ENCODE measurements around the gene KPNA5. TPM values are rescaled to one million over a fixed set of nuclear protein-coding genes. Genes with fewer than 3 reads are reported as not detected.

Gene KPNA5
- total RNA-seq, 1 donor from 2014 or later = 11.4 TPM

DNA sequence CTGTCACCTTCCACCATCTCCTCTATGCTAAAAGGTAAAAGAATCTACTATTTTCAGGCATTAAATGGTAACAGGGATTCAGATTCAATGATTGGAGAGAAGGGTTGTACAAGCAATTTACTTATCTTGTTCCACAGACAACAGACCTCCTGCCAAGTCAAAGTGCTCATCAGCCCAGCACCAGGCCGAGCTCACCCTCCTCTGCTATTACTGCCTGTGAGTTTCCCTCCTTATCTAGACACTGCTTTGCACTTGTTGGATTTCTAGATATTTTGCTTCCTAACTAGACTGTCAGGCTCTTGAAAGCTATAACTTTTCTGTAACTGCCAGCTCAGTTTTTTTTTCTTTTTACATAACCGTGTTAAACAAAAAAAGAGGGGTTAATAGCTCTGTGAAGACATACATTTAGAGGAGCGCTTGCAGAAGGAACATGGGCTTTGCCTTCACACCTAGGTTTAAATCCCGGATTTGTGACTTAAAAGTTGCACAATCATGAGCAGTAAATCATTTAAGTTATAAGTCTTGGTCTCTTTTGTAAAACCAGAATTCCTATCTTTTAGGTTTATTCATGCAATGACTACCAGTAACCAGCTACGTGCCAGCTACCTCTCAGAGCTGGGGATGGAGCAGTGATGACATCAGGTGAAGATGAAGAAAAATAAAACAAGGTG is 85.6 kb downstream of the KPNA5 start:
- H3K27me3 Mint-ChIP-seq (ENCODE audit: unreplicated experiment) = peaks cover 7% of the 10 kb centered on the region
- TF ChIP-seq, protein P1, sequence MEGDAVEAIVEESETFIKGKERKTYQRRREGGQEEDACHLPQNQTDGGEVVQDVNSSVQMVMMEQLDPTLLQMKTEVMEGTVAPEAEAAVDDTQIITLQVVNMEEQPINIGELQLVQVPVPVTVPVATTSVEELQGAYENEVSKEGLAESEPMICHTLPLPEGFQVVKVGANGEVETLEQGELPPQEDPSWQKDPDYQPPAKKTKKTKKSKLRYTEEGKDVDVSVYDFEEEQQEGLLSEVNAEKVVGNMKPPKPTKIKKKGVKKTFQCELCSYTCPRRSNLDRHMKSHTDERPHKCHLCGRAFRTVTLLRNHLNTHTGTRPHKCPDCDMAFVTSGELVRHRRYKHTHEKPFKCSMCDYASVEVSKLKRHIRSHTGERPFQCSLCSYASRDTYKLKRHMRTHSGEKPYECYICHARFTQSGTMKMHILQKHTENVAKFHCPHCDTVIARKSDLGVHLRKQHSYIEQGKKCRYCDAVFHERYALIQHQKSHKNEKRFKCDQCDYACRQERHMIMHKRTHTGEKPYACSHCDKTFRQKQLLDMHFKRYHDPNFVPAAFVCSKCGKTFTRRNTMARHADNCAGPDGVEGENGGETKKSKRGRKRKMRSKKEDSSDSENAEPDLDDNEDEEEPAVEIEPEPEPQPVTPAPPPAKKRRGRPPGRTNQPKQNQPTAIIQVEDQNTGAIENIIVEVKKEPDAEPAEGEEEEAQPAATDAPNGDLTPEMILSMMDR (IDR thresholded peaks at IDR 0.05; ENCODE audit: unreplicated experiment) = no peak
- H3K27ac Mint-ChIP-seq (ENCODE audit: unreplicated experiment) = peak overlapping the region; percentile 6
- peaks cover 8% of the 10 kb centered on the region for H3K36me3 Mint-ChIP-seq (ENCODE audit: low read depth, unreplicated experiment)
- peaks cover 8% of the 10 kb centered on the region for H3K4me1 Mint-ChIP-seq (ENCODE audit: unreplicated experiment)
- DNase-seq (ENCODE audit: low spot score) = no peak
- H3K9me3 Mint-ChIP-seq (ENCODE audit: unreplicated experiment) = no peaks in the 10 kb centered on the region
- H3K4me3 Mint-ChIP-seq (ENCODE audit: unreplicated experiment) = peak overlapping the region; percentile 87

DNA sequence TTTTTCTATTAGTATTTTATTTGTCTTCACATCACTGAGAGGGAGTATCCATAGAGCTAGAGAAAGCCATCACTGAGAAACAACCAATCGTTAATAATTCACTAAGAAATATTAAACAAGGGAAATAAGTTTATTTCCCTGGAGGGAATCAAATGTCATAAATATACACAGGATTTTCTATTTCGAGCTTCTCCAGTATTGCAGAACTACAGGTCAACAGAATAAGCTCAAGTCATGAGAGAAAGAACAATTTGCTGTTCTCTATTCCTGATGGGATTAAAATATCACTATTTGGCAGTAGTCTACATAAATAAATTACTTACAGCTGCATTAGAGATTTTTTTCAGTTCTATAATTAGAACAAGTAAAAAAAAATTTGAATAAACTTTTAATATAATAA is 86.7 kb downstream of the KPNA5 start:
- DNase-seq (ENCODE audit: low spot score) = no peak
- Mint-ChIP-seq H3K4me1 (ENCODE audit: unreplicated experiment) (peaks cover 8% of the 10 kb centered on the region), H3K36me3 (ENCODE audit: low read depth, unreplicated experiment) (peaks cover 8% of the 10 kb centered on the region), H3K27me3 (ENCODE audit: unreplicated experiment) (peaks cover 7% of the 10 kb centered on the region), H3K4me3 (ENCODE audit: unreplicated experiment) (no peak overlapping the region), H3K9me3 (ENCODE audit: unreplicated experiment) (no peaks in the 10 kb centered on the region), H3K27ac (ENCODE audit: unreplicated experiment) (no peak overlapping the region)
- TF ChIP-seq, protein P1 (IDR thresholded peaks at IDR 0.05; ENCODE audit: unreplicated experiment) = no peak

DNA sequence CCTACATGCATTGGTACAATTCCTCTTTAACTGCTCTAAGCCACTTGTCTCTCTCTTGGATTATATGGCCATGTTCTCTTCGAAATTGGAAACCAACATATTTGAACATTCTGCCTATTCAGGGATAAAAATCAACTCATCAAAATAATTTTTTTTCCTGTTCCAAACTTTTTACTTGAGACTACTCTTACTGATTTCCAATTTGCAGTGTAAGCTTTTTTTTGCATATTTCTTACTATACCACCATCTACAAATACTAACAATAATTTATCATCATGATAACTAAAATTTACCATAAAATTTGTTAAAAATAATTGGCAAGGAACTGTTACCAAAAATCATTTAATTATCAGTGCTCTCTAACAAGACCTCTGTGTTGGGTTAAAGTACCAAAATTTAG is 91.4 kb downstream of the KPNA5 start:
- no peak for DNase-seq (ENCODE audit: low spot score)
- Mint-ChIP-seq H3K9me3 (ENCODE audit: unreplicated experiment) (no peaks in the 10 kb centered on the region), H3K27ac (ENCODE audit: unreplicated experiment) (no peak overlapping the region), H3K4me3 (ENCODE audit: unreplicated experiment) (no peak overlapping the region), H3K36me3 (ENCODE audit: low read depth, unreplicated experiment) (no peaks in the 10 kb centered on the region), H3K4me1 (ENCODE audit: unreplicated experiment) (peaks cover 2% of the 10 kb centered on the region), H3K27me3 (ENCODE audit: unreplicated experiment) (peaks cover 2% of the 10 kb centered on the region)
- TF ChIP-seq, protein P1 (IDR thresholded peaks at IDR 0.05; ENCODE audit: unreplicated experiment) = no peak

DNA sequence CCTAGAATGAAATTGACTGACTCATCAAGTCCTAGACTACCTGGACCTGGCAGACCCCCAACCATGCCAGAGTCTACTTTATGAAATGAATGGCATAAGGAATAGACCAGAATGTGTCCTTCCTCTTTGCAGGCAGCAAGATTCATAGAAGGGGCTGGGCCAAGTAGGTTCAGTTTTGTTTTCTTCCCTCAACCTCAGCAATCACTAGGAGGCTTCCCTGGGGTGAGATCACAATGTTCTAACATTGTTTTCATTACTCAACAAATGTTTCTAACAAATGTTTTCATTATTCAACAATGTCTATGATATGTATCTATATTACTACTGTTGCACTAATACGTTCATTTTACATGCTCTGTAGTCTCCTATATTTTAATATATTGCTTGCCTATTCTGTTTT is 92.9 kb downstream of the KPNA5 start:
- Mint-ChIP-seq H3K4me3 (ENCODE audit: unreplicated experiment) (no peak overlapping the region), H3K27me3 (ENCODE audit: unreplicated experiment) (peaks cover 2% of the 10 kb centered on the region), H3K27ac (ENCODE audit: unreplicated experiment) (no peak overlapping the region), H3K9me3 (ENCODE audit: unreplicated experiment) (no peaks in the 10 kb centered on the region), H3K36me3 (ENCODE audit: low read depth, unreplicated experiment) (no peaks in the 10 kb centered on the region), H3K4me1 (ENCODE audit: unreplicated experiment) (peaks cover 1% of the 10 kb centered on the region)
- DNase-seq (ENCODE audit: low spot score) = no peak
- TF ChIP-seq, protein P1 (IDR thresholded peaks at IDR 0.05; ENCODE audit: unreplicated experiment) = no peak

DNA sequence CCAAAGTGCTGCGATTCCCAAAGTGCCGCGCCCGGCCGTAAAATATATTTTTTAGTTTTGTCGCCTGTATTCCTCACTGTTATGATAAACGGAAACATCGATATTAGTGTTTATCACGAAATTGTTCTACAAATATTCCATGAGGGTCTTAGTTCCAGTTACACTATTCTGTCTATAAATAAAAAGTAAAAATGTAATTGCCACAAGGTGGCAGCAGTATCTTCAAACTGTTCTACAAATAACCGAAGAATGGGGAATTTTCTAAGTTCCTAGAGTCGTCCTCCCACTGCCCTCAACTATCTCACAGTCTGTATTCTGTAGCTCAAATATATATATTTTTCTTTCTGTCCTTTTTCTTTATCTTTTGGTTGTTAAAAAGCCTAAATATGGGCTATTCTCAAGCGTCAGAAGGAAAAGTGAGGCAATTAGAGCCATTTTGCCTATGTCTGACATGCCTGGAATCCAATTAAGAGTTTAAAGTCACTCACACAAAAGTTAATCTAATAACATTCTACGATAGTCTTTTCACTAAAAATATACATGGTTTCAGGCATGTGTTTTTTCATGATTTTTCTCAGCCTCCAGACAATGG is 98.7 kb downstream of the KPNA5 start:
- H3K9me3 Mint-ChIP-seq (ENCODE audit: unreplicated experiment) = no peaks in the 10 kb centered on the region
- TF ChIP-seq, protein P1 (IDR thresholded peaks at IDR 0.05; ENCODE audit: unreplicated experiment) = peak; percentile 72
- no peak overlapping the region for H3K27ac Mint-ChIP-seq (ENCODE audit: unreplicated experiment)
- no peak for DNase-seq (ENCODE audit: low spot score)
- peaks cover 2% of the 10 kb centered on the region for H3K27me3 Mint-ChIP-seq (ENCODE audit: unreplicated experiment)
- no peaks in the 10 kb centered on the region for H3K36me3 Mint-ChIP-seq (ENCODE audit: low read depth, unreplicated experiment)
- H3K4me3 Mint-ChIP-seq (ENCODE audit: unreplicated experiment) = no peak overlapping the region
- no peaks in the 10 kb centered on the region for H3K4me1 Mint-ChIP-seq (ENCODE audit: unreplicated experiment)

Data from endothelial cell (in vitro differentiated cells).